WERI-Rb-1 (cell line): ENCODE measurements around the gene HOXD4.

Source experiments
- DNase-seq: peaks from one replicate; pipeline ENCODE4 v3.0.0-alpha.2; 2020
- H3K27ac ChIP-seq: fragments of 250-450 bp; sonication (Bioruptor Pico); 2 replicates; pipeline ENCODE4 v1.5.1; 2020; ENCODE audit warnings: mild to moderate bottlenecking, moderate library complexity
- H3K27me3 ChIP-seq: fragments of 250-450 bp; sonication (Bioruptor Pico); 2 replicates; pipeline ENCODE4 v1.5.1; 2021; ENCODE audit warnings: mild to moderate bottlenecking, low read depth, moderate library complexity; ENCODE audit not compliant: insufficient read depth, severe bottlenecking
- H3K36me3 ChIP-seq: fragments of 250-450 bp; sonication (Bioruptor Pico); 2 replicates; pipeline ENCODE4 v1.5.1; 2020; ENCODE audit warnings: mild to moderate bottlenecking, moderate library complexity
- H3K4me3 ChIP-seq: 2 replicates; pipeline ENCODE4 v1.5.1; 2011; ENCODE audit warnings: low read depth, mild to moderate bottlenecking, control low read depth, low read length
- H3K9me3 ChIP-seq: fragments of 250-450 bp; sonication (Bioruptor Pico); 2 replicates; pipeline ENCODE4 v1.5.1; 2021; ENCODE audit warnings: mild to moderate bottlenecking, moderate library complexity; ENCODE audit not compliant: severe bottlenecking
- CTCF ChIP-seq: IDR thresholded peaks from 2 replicates; pipeline ENCODE4 v1.5.1; 2011; ENCODE audit warnings: low read depth, mild to moderate bottlenecking, control low read depth, inconsistent platforms, low read length

HOXD4 gene

GRCh38 chr2:176136374-176137251 is 14.7 kb upstream of the HOXD4 start:
- peak; percentile 36 for DNase-seq

GRCh38 chr2:176137252-176137580 is 14.1 kb upstream of the HOXD4 start:
- Histone ChIP-seq H3K36me3 (no peaks in the 10 kb centered on the region), H3K9me3 (no peaks in the 10 kb centered on the region), H3K27ac (no peak overlapping the region), H3K27me3 (peaks cover 98% of the 10 kb centered on the region), H3K4me3 (no peak overlapping the region)
- no peak for DNase-seq
- TF ChIP-seq CTCF, result no peak

More at GRCh38 chr2:176136374-176137251, 14.7 kb upstream of the HOXD4 start:
- Histone ChIP-seq H3K27me3 (peaks cover 98% of the 10 kb centered on the region), H3K4me3 (peak overlapping the region; percentile 26), H3K27ac (no peak overlapping the region), H3K9me3 (no peaks in the 10 kb centered on the region), H3K36me3 (no peaks in the 10 kb centered on the region)
- TF ChIP-seq CTCF, result no peak

- H3K4me3 ChIP-seq, result no peak overlapping the region
- no peak for TF ChIP-seq CTCF
- no peak overlapping the region for H3K27ac ChIP-seq
Observed at GRCh38 chr2:176137906-176138305, 13.4 kb upstream of the HOXD4 start.

GRCh38 chr2:176138526-176138922 is 12.8 kb upstream of the HOXD4 start:
- Histone ChIP-seq H3K36me3 (no peaks in the 10 kb centered on the region), H3K27ac (no peak overlapping the region), H3K4me3 (no peak overlapping the region), H3K9me3 (no peaks in the 10 kb centered on the region), H3K27me3 (peaks cover 98% of the 10 kb centered on the region)
- DNase-seq, result no peak
- no peak for TF ChIP-seq CTCF

More at GRCh38 chr2:176137906-176138305, 13.4 kb upstream of the HOXD4 start:
- Histone ChIP-seq H3K36me3 (no peaks in the 10 kb centered on the region), H3K27me3 (peaks cover 98% of the 10 kb centered on the region), H3K9me3 (no peaks in the 10 kb centered on the region)
- no peak for DNase-seq

GRCh38 chr2:176138923-176139660 is 12.3 kb upstream of the HOXD4 start:
- H3K27me3 ChIP-seq, result peaks cover 98% of the 10 kb centered on the region
- no peak for DNase-seq
- H3K36me3 ChIP-seq, result no peaks in the 10 kb centered on the region
- TF ChIP-seq CTCF, result no peak
- no peaks in the 10 kb centered on the region for H3K9me3 ChIP-seq
- H3K27ac ChIP-seq, result no peak overlapping the region
- H3K4me3 ChIP-seq, result no peak overlapping the region
